Stimulated activated CD8-positive, alpha-beta memory T cell treated with anti-CD3 and anti-CD28 coated beads, Interleukin-7, amount 100 ng/mL, for 48 hours (primary cell): Measurements from ENCODE around the gene TUT7.
"Not testable (repeated sequence)": the region's sequence is repeated elsewhere in the genome, so short reads cannot be mapped to it uniquely, and the experiment has no call there.

Experiments used
- DNase-seq, 2 donors: peaks; one replicate each; pipeline ENCODE4 v3.0.0-alpha.2; 2020; ENCODE audit warnings: low read depth in 1 of 2; ENCODE audit errors: extremely low read depth in 1 of 2

The TUT7 gene

GRCh38 chr9:86354011-86354817, at the start of gene TUT7:
Gene TUT7 (minus strand): TSS chr9:86354410. CDS start chr9:86353199, 1,211 bp downstream.
- peak; percentile 88 to 93 for DNase-seq

DNA sequence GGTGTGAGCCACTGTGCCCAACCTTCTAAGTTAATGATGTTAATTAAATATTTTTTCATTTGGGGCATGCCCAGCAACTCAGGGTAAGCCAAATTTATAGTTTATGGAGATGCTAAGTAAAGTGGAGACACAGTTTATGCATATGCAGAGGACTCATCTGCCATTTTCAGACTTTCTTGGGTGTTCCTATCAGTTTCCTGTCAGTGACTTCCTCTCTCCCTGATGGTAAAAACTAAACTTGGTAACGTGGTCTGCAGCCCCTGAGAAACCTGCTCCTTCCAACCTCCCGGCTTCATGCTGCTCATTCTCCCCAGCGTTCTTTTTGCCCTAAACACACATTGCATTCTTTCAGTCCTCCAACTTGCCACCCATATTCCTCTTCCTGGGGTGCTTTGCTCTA, 48.4 kb upstream of the TUT7 start:
- no peak for DNase-seq

DNA sequence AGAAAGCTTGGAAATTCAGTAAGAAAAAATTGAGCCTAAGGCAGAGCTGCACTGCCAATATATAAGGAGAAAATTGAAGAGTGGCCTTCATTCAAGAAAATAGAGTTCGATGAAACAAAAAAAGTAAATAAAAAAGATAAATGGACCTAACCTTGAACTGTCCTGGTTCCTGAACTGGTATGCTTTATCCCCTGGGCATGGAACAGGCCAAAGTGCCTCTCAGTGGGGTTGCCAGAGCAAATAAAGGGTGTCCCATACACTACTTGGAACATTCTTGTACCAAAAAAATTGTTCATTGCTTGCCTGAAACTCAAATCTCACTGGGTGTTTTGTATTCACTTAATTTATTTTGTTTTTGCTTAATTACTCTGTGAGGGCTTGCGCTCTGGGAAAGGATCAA, 42.2 kb upstream of the TUT7 start:
- no peak for DNase-seq

- not testable (repeated sequence) for DNase-seq
Observed at GRCh38 chr9:86390184-86390583, 36.0 kb upstream of the TUT7 start.

- no peak for DNase-seq
Observed at GRCh38 chr9:86389628-86390027, 35.4 kb upstream of the TUT7 start.

- DNase-seq: no peak
Observed at GRCh38 chr9:86387376-86387775, 33.2 kb upstream of the TUT7 start.

- not testable (repeated sequence) for DNase-seq
Observed at GRCh38 chr9:86383000-86383399, 28.8 kb upstream of the TUT7 start.

GRCh38 chr9:86376016-86376415, 21.8 kb upstream of the TUT7 start:
- no peak for DNase-seq

DNA sequence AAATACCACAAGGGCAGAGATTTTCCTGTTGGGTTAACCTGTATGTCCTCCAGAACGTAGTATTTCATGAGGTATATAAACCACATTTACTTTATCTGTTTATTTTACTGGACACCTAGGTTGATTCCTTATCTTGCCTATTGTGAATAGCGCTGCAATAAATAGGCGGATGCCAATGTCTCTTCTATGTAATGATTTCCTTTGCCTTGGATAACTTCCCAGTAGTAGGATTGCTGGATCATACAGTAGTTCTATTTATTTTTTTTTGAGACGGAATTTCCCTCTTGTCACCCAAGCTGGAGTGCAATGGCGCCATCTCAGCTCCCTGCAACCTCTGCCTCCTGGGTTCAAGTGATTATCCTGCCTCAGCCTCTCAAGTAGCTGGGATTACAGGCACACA, 15.6 kb upstream of the TUT7 start:
- no peak for DNase-seq

DNA sequence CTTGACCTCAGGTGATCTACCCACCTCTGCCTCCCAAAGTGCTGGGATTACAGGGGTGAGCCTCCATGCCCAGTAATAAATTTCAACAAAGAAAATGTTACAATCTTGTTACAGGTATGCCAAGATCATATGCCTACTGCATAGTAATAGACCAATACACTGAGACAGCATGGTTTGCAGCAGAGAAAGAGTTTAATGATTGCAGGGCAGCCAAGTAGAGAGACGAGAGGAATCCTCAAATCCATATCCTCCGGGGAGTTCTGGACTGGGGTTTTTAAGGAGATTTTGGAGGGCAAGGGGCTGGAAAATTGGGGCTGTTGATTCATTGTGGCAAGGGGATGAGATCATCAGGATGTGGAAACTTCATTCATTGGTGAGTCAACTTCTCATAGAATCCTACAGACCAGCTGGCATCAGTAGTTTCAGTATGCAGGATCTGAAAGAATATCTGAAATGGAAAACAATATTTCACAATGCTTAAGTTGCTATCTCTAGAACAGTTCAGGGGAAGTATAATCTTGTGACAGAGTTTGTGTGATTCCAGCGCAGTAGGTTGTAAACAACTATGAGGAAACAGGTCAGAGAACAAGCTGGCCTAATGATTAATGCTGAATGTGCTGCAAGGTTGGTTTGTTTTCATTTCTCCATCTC, 14.8 kb upstream of the TUT7 start:
- no peak for DNase-seq

GRCh38 chr9:86361176-86361575, 7.0 kb upstream of the TUT7 start:
- no peak for DNase-seq

GRCh38 chr9:86359151-86359879, 5.1 kb upstream of the TUT7 start:
- no peak for DNase-seq

- no peak for DNase-seq
Observed at GRCh38 chr9:86356871-86357866, 3.0 kb upstream of the TUT7 start.

- no peak for DNase-seq
Observed at GRCh38 chr9:86355814-86356213, 1.6 kb upstream of the TUT7 start.

DNA sequence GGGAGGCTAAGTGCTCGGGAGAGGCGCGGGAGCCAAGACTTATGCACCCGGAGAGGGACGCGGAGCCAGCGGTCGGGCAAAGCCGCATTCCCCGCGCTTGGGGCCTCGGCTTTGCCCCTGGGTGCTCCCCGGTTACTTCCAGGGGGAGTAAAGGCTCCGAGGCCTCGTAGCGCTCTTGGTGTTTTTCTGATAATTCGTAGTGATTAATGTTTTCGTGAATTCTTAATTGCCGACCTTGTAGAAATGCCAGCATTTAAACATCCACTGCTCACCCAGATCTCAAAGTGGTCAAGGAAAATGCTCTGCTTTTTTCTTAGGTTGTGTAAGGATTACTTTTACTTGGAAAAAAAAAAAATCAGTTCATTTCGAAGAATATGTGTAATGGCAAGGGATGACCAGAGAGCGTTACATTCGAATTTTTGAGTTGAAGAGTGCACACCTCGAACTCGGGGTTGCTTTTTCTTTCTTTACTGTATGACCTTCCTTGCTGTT, 654 bp upstream of the TUT7 start:
- no peak for DNase-seq

DNA sequence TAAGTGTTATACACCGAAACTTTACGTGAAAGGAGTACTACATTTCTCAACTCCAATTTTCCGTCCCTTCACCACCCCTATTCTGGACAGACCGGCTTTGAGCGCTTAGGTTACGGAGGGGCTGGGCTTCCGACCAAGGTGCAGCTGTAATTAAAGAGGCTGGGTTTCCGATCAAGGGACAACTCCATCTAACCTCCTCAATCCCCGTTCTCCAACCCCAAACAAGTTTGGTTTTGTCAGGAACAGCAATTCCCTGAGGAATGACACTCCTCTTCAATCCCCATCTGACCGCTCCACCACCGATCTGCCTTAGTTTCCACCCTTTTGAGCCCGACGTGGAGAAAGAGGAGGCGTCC, 577 bp downstream of the TUT7 start:
- DNase-seq: peak; percentile 8 to 11

- no peak for DNase-seq
Observed at GRCh38 chr9:86352440-86353077, 1.7 kb downstream of the TUT7 start.

DNA sequence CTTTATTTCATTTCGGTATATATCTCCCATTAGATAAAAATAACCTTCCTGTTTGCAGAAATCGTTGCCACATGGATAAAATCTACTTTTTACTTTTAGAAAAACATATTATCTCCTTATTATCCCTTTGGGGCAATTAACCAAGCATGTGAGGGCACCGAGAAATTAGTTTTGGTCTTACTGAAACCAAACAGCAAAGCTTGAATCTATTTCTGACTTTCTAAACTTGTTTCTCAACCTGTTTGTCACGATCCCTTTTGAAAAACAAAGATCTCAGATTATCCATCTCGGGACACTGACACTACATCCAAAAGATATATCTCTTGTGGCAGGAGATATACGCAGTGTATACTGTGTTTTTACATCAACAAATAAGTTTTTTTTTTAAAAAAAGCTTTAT, 2.3 kb downstream of the TUT7 start:
- no peak for DNase-seq

DNA sequence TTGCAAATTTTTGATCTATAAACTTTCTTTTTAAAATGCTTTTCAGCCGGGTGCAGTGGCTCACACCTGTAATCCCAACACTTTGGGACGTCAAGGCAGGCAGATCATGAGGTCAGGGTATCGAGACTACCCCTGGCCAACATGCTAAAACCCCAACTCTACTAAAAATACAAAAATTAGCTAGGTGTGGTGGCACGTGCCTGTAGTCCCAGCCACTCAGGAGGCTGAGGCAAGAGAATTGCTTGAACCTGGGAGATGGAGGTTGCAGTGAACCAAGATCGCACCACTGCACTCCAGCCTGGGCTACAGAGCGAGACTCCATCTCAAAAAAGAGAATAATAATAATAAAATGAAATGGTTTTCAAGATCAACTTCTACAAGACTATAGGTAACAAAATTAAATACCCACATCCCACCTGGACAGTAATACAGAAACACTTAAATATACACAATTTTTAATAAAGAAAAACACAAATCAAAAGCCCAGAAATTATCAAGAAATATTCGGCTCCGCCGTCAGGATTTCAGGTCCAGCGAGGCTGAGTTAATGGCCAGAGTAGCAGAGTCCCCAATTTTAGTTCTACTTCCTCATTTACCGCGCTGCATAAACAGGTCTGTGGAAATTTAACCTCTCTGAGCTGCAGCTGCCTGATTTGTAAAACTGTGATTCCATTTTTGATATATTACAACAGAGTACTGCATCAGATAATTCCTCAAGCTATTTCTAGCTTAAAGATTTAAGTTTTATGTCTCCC, 4.0 kb downstream of the TUT7 start:
- DNase-seq: no peak
